ENCODE measurements around the gene PRSS50.

The PRSS50 gene, protein sequence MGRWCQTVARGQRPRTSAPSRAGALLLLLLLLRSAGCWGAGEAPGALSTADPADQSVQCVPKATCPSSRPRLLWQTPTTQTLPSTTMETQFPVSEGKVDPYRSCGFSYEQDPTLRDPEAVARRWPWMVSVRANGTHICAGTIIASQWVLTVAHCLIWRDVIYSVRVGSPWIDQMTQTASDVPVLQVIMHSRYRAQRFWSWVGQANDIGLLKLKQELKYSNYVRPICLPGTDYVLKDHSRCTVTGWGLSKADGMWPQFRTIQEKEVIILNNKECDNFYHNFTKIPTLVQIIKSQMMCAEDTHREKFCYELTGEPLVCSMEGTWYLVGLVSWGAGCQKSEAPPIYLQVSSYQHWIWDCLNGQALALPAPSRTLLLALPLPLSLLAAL

DNA sequence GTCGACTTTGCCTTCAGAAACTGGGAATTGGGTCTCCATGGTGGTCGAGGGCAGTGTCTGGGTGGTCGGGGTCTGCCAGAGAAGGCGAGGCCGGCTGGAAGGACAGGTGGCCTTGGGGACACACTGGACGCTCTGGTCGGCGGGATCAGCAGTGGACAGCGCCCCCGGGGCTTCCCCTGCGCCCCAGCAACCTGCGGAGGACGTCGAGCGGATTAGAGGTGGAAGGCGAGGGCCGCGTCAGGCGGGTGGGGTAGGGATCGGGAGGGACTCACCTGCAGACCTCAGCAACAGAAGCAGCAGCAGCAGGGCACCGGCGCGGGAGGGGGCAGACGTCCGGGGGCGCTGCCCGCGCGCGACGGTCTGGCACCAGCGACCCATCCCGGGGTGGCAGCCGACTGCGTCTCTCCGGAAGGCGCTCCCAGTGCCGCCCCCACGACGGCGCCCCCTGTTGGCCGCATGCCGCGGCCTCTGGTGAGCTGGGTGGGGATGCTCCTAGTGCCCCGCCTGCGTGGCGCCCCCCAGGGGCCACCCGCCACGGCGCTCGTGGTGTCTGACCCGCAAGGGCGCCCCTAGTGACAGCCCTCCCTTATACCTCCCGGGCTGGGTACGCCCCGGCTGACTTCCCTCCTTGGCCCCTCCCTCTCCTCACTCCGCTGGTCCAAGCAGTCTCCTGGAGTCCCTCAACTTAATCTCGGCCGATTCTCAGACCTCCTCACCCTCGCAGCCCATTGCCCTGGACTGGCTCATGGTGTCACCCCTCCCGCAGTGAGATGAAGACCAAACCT lies at the start of gene PRSS50:
TSS of gene PRSS50 (minus strand) at position 423 of the 785 bp plus-strand sequence. CDS start at position 378, 45 bp downstream.
- no peak for TF ChIP-seq EP300 (IDR thresholded peaks at IDR 0.05; ENCODE audit: borderline replicate concordance)
- no peak for TF ChIP-seq EGR1 (IDR thresholded peaks at IDR 0.05)
- TF ChIP-seq, protein P1, sequence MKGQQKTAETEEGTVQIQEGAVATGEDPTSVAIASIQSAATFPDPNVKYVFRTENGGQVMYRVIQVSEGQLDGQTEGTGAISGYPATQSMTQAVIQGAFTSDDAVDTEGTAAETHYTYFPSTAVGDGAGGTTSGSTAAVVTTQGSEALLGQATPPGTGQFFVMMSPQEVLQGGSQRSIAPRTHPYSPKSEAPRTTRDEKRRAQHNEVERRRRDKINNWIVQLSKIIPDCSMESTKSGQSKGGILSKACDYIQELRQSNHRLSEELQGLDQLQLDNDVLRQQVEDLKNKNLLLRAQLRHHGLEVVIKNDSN (IDR thresholded peaks at IDR 0.05): no peak
- no peak for TF ChIP-seq TEAD4 (IDR thresholded peaks at IDR 0.05)
- no peak for TF ChIP-seq YY1 (IDR thresholded peaks at IDR 0.05; ENCODE audit: low read depth)
- TF ChIP-seq, protein P2, sequence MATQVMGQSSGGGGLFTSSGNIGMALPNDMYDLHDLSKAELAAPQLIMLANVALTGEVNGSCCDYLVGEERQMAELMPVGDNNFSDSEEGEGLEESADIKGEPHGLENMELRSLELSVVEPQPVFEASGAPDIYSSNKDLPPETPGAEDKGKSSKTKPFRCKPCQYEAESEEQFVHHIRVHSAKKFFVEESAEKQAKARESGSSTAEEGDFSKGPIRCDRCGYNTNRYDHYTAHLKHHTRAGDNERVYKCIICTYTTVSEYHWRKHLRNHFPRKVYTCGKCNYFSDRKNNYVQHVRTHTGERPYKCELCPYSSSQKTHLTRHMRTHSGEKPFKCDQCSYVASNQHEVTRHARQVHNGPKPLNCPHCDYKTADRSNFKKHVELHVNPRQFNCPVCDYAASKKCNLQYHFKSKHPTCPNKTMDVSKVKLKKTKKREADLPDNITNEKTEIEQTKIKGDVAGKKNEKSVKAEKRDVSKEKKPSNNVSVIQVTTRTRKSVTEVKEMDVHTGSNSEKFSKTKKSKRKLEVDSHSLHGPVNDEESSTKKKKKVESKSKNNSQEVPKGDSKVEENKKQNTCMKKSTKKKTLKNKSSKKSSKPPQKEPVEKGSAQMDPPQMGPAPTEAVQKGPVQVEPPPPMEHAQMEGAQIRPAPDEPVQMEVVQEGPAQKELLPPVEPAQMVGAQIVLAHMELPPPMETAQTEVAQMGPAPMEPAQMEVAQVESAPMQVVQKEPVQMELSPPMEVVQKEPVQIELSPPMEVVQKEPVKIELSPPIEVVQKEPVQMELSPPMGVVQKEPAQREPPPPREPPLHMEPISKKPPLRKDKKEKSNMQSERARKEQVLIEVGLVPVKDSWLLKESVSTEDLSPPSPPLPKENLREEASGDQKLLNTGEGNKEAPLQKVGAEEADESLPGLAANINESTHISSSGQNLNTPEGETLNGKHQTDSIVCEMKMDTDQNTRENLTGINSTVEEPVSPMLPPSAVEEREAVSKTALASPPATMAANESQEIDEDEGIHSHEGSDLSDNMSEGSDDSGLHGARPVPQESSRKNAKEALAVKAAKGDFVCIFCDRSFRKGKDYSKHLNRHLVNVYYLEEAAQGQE (IDR thresholded peaks at IDR 0.05; ENCODE audit: low read depth): peak; percentile 41
- no peak for TF ChIP-seq TAF1 (IDR thresholded peaks at IDR 0.05; ENCODE audit: low read depth)
- TF ChIP-seq, protein P3, sequence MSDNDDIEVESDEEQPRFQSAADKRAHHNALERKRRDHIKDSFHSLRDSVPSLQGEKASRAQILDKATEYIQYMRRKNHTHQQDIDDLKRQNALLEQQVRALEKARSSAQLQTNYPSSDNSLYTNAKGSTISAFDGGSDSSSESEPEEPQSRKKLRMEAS (IDR thresholded peaks at IDR 0.05): no peak

DNA sequence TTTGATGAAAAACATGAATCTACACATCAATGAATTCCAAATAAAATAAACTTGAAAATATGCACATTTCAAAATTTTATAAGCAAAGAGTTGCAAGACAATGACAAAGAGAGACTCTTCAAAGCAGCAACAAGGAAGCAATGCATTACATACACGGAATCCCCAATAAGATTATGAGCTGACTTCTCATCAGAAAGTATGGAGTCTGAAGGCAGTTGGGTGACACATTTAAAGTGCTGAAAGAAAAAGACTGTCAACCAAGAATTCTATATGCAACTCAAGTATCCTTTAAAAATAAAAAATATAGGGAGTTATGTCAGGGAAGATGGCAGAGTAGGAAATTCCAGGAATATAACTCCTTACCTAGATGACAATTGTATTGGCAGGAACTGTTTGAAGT lies 46.5 kb upstream of the PRSS50 start:
- TF ChIP-seq YY1 (IDR thresholded peaks at IDR 0.05; ENCODE audit: low read depth): no peak
- TF ChIP-seq NFIC (IDR thresholded peaks at IDR 0.05): no peak
- TF ChIP-seq ZBTB7A (IDR thresholded peaks at IDR 0.05; ENCODE audit: low read depth): no peak

DNA sequence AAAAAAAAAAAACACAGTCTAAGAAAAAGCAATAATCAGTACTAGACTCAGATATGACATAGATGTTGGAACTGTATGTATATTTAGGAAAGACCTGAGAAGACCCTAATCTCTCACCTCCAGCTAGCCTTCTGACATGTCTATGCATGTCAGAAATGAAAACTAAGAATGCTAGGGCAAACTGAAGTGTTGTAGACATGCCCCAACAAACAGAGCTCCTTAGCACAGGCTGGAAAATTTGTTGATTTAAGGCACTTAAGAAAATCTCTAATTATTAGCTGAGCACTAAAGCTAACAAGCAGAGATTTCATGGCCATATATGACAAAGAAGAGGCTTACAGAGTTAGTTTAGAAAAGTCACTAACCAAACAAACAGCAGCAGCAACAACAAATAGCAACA lies 45.5 kb upstream of the PRSS50 start:
- TF ChIP-seq EGR1 (IDR thresholded peaks at IDR 0.05) (no peak), YY1 (IDR thresholded peaks at IDR 0.05; ENCODE audit: low read depth) (no peak), TCF12 (IDR thresholded peaks at IDR 0.05; ENCODE audit: low read depth) (no peak), NFIC (IDR thresholded peaks at IDR 0.05) (no peak), CREB1 (IDR thresholded peaks at IDR 0.05; ENCODE audit: low read depth) (no peak), EP300 (IDR thresholded peaks at IDR 0.05; ENCODE audit: borderline replicate concordance) (no peak), FOXM1 (IDR thresholded peaks at IDR 0.05; ENCODE audit: borderline replicate concordance, low read depth) (no peak), ZBTB7A (IDR thresholded peaks at IDR 0.05; ENCODE audit: low read depth) (no peak), TEAD4 (IDR thresholded peaks at IDR 0.05) (no peak)
- TF ChIP-seq, protein P2 (IDR thresholded peaks at IDR 0.05; ENCODE audit: low read depth): no peak
- TF ChIP-seq, protein P3 (IDR thresholded peaks at IDR 0.05): no peak
- TF ChIP-seq, protein P1 (IDR thresholded peaks at IDR 0.05): no peak

DNA sequence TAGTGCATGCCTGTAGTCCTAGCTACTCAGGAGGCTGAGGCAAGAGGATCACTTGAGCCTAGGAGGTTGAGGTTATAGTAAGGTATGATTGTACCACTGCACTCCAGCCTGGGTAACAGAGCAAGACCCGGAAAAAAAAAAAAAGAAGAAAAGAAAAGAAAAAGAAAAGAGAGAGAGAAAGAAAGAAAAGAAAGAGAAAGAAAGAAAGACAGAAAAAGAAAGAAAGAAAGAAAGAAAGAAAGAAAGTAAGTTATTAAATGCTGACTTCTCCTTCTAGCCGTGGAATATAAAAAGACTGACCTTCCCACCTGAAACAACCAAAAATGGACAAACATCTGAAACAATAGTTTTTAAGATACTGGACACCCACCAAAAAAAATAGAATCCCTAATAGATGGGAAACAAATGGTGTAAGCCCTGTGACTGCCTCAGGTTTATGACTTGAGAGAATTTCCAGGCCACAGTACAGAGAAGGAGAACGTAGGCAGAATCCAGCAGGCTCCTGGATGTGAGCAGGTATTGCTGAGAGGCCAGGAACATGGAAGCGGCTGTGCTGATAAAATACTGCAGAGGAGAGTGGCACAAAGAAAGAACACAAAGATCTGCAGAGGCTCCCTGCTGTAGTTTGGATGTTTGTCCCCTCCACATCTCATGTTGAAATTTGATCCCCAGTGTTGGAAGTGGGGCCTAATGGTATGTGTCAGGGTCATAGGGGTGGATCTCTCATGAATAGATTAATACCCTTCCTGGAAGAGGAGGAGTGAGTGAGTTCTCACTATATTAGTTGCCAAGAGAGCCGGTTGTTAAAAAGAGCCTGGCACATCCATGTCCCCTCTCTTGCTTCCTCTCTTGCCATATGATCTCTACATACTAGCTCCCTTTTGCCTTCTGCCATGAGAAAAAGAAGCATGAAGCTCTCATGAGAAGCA lies 41.8 kb upstream of the PRSS50 start:
- no peak for TF ChIP-seq TCF12 (IDR thresholded peaks at IDR 0.05; ENCODE audit: low read depth)
- TF ChIP-seq EP300 (IDR thresholded peaks at IDR 0.05; ENCODE audit: borderline replicate concordance): no peak
- no peak for TF ChIP-seq TEAD4 (IDR thresholded peaks at IDR 0.05)
- TF ChIP-seq, protein P3 (IDR thresholded peaks at IDR 0.05): no peak
- TF ChIP-seq EGR1 (IDR thresholded peaks at IDR 0.05): no peak
- no peak for TF ChIP-seq ZBTB7A (IDR thresholded peaks at IDR 0.05; ENCODE audit: low read depth)
- no peak for TF ChIP-seq CREB1 (IDR thresholded peaks at IDR 0.05; ENCODE audit: low read depth)
- no peak for TF ChIP-seq FOXM1 (IDR thresholded peaks at IDR 0.05; ENCODE audit: borderline replicate concordance, low read depth)
- TF ChIP-seq NFIC (IDR thresholded peaks at IDR 0.05): no peak
- no peak for TF ChIP-seq RAD21 (IDR thresholded peaks at IDR 0.05; ENCODE audit: low read depth)
- no peak for TF ChIP-seq TAF1 (IDR thresholded peaks at IDR 0.05; ENCODE audit: low read depth)
- no peak for TF ChIP-seq YY1 (IDR thresholded peaks at IDR 0.05; ENCODE audit: low read depth)
- TF ChIP-seq CEBPB (IDR thresholded peaks at IDR 0.05): no peak
- TF ChIP-seq, protein P2 (IDR thresholded peaks at IDR 0.05; ENCODE audit: low read depth): no peak

Measured in Ishikawa (cell line).